Measurements from ENCODE around the gene DHX29. TPM values are rescaled to one million over a fixed set of nuclear protein-coding genes. Genes with fewer than 3 reads are reported as not detected.
"Not testable (repeated sequence)": the region's sequence is repeated elsewhere in the genome, so short reads cannot be mapped to it uniquely, and the experiment has no call there.

Gene DHX29
- total RNA-seq, 1 donor from 2014 or later: 18.6 TPM

GRCh38 chr5:55324006-55324405 is 16.5 kb upstream of the DHX29 start:
- intact Hi-C loops (cut with DNase I): loop anchor here (10.0 kb wide), 1 partner anchor 381 kb away; no protein-coding TSS in a partner anchor
- ATAC-seq (ENCODE audit: poor library complexity): no peak
- no peak for DNase-seq

- ATAC-seq (ENCODE audit: poor library complexity): peak; percentile 38
- intact Hi-C loops (cut with DNase I): loop anchor here (10.0 kb wide), 1 partner anchor 384 kb away; no protein-coding TSS in a partner anchor
Measured at GRCh38 chr5:55320571-55320970, 13.1 kb upstream of the DHX29 start.

GRCh38 chr5:55319491-55319890 is 12.0 kb upstream of the DHX29 start:
- ATAC-seq (ENCODE audit: poor library complexity) (peak; percentile 9), DNase-seq (no peak)
- intact Hi-C loops (cut with DNase I): no loop called here

More at GRCh38 chr5:55320571-55320970, 13.1 kb upstream of the DHX29 start:
- DNase-seq: no peak

- intact Hi-C loops (cut with DNase I); ATAC-seq (ENCODE audit: poor library complexity); DNase-seq: not testable (repeated sequence)
Measured at GRCh38 chr5:55318237-55318636, 10.7 kb upstream of the DHX29 start.

GRCh38 chr5:55316837-55317236 is 9.3 kb upstream of the DHX29 start:
- intact Hi-C loops (cut with DNase I): no loop called here
- DNase-seq: no peak
- no peak for ATAC-seq (ENCODE audit: poor library complexity)

- no peak for DNase-seq
- intact Hi-C loops (cut with DNase I): no loop called here
- no peak for ATAC-seq (ENCODE audit: poor library complexity)
Measured at GRCh38 chr5:55316289-55316688, 8.8 kb upstream of the DHX29 start.

- intact Hi-C loops (cut with DNase I): no loop called here
- peak; percentile 36 for ATAC-seq (ENCODE audit: poor library complexity)
Measured at GRCh38 chr5:55313870-55314617, 6.5 kb upstream of the DHX29 start.

GRCh38 chr5:55308254-55308836 is 851 bp upstream of the DHX29 start:
- ATAC-seq (ENCODE audit: poor library complexity) (no peak), DNase-seq (no peak)
- intact Hi-C loops (cut with DNase I): no loop called here

More at GRCh38 chr5:55313870-55314617, 6.5 kb upstream of the DHX29 start:
- no peak for DNase-seq

- DNase-seq (no peak), ATAC-seq (ENCODE audit: poor library complexity) (peak; percentile 1)
- intact Hi-C loops (cut with DNase I): no loop called here
Measured at GRCh38 chr5:55306641-55307382, 682 bp downstream of the DHX29 start.

- no peak for DNase-seq
- no peak for ATAC-seq (ENCODE audit: poor library complexity)
- intact Hi-C loops (cut with DNase I): no loop called here
Measured at GRCh38 chr5:55305345-55305744, 2.1 kb downstream of the DHX29 start.

GRCh38 chr5:55304584-55304983 is 2.9 kb downstream of the DHX29 start:
- intact Hi-C loops (cut with DNase I): no loop called here
- ATAC-seq (ENCODE audit: poor library complexity) (no peak), DNase-seq (no peak)

GRCh38 chr5:55303238-55303690 is 4.2 kb downstream of the DHX29 start:
- ATAC-seq (ENCODE audit: poor library complexity): no peak
- intact Hi-C loops (cut with DNase I): no loop called here
- no peak for DNase-seq

- DNase-seq (no peak), ATAC-seq (ENCODE audit: poor library complexity) (no peak)
- intact Hi-C loops (cut with DNase I): no loop called here
Measured at GRCh38 chr5:55300890-55301289, 6.6 kb downstream of the DHX29 start.

- ATAC-seq (ENCODE audit: poor library complexity) (no peak), DNase-seq (no peak)
- intact Hi-C loops (cut with DNase I): no loop called here
Measured at GRCh38 chr5:55294935-55295334, 12.6 kb downstream of the DHX29 start.

GRCh38 chr5:55290991-55291390 is 16.5 kb downstream of the DHX29 start:
- ATAC-seq (ENCODE audit: poor library complexity): no peak
- no peak for DNase-seq
- intact Hi-C loops (cut with DNase I): no loop called here

- DNase-seq (no peak), ATAC-seq (ENCODE audit: poor library complexity) (no peak)
- intact Hi-C loops (cut with DNase I): no loop called here
Measured at GRCh38 chr5:55289808-55290207, 17.7 kb downstream of the DHX29 start.

GRCh38 chr5:55286411-55286933 is 21.0 kb downstream of the DHX29 start:
- intact Hi-C loops (cut with DNase I): no loop called here
- DNase-seq (no peak), ATAC-seq (ENCODE audit: poor library complexity) (no peak)

GRCh38 chr5:55278778-55279177 is 28.7 kb downstream of the DHX29 start:
- no peak for DNase-seq
- ATAC-seq (ENCODE audit: poor library complexity): no peak
- intact Hi-C loops (cut with DNase I): loop anchor here (10.0 kb wide), 1 partner anchor 66 kb away; no protein-coding TSS in a partner anchor

GRCh38 chr5:55276771-55277170 is 30.7 kb downstream of the DHX29 start:
- intact Hi-C loops (cut with DNase I): loop anchor here (10.0 kb wide), 1 partner anchor 68 kb away; no protein-coding TSS in a partner anchor
- no peak for ATAC-seq (ENCODE audit: poor library complexity)
- no peak for DNase-seq

Measured in Right ventricle myocardium superior (tissue), 1 donor.